ENCODE measurements around the gene G6PC1.
"Not testable (repeated sequence)": the region's sequence is repeated elsewhere in the genome, so short reads cannot be mapped to it uniquely, and the experiment has no call there.

Gene G6PC1

DNA sequence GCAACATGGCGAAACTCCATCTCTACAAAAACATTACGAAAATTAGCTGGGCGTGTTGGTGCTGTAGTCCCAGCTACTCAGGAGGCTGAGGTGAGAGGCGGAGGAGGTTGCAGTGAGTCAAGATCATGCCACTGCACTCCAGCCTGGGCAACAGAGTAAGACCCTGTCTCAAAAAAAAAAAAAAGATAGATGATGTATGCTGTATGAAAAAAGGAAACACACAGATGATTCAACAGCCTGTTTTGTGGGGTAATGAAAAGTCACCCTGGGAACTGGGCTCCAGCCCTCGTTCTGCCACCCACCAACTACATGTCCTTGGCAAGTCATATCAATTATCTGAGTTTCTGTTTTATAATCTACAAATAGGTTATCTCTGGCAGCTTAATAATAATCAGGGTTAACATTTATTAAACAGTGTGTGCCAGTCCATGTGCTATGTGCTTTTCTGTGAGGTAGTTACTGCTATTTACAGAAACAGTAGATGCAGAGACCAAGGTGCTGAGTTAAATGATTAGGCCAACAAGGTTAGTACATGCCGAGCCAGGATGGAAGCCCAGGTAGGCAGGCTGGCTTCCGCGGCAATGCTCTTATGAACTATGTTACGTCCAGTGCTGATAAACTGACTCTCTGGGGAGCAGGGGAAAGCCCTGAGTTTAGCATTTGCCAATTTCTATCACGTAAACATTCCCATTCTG, 1.1 kb downstream of the G6PC1 start:
- no peak for DNase-seq (ENCODE audit: low spot score)

DNA sequence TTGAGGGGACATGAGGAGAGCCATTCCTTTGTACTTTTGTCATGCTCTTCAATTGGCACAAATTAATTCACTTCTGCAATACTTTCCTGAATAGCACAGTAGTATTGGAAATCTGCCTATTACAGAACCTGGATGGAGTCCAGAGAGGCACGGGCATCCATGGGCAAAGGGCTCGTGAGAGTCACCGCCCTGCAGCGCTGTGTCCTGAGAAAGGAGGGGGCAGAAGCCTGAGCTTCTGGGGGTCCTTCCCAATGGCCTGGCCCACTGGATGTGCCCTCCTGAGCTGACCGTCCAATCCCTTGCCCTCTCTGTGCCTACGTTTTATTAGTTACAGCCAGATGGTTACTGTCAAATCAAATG, 3.5 kb downstream of the G6PC1 start:
- no peak for DNase-seq (ENCODE audit: low spot score)

DNA sequence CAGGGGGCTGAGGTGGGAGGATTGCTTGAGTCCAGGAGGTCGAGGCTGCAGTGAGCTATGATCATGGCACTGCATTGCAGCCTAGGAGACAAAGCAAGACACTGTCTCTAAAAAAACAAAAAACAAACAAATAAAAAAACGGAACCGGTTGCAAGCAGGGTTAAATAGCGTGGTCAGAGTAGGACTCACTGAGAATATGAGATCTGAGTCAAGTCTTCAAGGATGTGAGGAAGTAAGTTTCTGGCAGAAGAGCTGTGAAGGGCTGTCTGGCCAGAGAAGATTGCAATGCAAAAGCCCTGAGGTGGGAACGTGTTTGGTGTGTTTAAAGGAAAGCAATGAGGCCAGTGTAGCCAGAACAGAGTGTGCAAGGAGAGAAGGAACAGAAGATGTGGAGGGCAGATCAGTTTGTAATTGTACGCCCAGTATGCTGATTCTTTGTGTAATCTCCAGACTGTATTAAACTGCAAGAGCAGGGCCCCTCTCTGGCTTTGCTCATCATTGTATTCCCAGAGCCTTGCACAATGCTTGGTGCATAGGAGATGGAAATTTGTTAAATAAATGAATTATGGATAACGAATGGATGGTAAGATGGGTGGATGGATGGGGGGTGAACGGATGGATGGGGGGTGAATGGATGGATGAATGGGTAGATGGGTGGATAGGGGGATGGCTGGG, 6.3 kb downstream of the G6PC1 start:
- DNase-seq (ENCODE audit: low spot score), result no peak

DNA sequence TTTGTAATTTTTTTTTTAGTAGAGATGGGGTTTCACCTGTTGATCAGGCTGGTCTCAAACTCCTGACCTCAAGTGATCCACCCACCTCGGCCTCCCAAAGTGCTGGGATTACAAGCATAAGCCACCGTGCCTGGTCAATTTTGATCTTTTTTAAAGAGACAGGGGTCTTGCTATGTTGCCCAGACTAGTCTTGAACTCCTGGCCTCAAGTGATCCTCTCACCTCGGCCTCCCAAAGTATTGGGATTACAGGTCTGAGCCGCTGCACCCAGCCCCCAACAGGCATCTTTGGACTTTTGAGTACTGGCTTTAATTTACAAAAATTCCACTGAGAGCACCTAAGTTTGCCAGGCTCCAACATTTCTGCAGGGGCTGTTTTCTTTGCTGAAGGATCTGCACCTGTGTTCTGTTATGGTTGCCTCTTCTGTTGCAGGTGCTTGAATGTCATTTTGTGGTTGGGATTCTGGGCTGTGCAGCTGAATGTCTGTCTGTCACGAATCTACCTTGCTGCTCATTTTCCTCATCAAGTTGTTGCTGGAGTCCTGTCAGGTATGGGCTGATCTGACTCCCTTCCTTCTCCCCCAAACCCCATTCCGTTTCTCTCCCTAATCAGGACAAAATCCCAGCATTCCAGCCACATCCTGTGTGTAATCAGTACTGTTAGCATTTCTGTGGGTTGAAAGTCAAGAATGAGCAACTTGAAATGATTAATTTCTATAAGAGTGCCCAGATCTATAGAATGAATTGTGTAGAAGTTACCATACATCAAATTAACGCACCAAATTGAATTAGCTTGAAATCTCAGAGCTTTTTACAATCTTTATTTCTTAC, 8.5 kb downstream of the G6PC1 start:
- no peak for DNase-seq (ENCODE audit: low spot score)

DNA sequence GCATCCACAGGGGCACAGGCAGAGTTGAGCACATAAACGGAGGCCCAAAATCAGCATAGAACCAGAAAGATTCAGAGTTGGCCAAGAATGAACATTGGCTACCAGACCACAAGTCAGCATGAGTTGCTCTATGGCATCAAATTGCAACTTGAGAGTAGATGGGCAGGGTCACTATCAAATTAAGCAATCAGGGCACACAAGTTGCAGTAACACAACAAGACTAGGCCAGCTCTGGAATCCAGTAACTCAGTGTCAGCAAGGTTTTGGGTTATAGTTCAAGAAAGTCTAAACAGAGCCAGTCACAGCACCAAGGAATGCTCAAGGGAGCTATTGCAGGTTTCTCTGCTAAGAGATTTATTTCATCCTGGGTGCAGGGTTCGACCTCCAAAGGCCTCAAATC, 12.9 kb downstream of the G6PC1 start:
- DNase-seq (ENCODE audit: low spot score), result no peak

DNA sequence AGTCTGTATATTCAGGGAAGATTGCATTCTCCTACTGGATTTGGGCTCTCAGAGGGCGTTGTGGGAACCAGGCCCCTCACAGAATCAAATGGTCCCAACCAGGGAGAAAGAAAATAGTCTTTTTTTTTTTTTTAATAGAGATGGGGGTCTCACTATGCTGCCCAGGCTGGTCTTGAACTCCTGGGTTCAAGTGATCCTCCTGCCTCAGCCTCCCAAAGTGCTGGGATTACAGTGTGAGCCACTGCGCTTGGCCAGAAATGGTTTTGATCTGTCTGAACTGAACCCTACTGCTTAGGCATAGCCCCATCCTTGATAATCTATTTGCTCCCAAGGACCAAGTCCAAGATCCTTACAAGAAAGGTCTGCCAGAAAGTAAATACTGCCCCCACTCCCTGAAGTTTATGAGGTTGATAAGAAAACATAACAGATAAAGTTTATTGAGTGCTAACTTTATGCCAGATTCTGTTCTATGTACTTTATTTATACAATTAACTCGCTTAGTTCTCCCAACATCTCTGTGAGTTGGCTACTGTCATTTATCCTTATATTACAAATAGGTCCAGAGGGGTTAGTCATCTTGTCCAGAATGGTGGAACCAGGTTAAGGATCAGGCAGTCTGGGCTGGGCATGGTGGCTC, 13.5 kb downstream of the G6PC1 start:
- DNase-seq (ENCODE audit: low spot score), result no peak

DNA sequence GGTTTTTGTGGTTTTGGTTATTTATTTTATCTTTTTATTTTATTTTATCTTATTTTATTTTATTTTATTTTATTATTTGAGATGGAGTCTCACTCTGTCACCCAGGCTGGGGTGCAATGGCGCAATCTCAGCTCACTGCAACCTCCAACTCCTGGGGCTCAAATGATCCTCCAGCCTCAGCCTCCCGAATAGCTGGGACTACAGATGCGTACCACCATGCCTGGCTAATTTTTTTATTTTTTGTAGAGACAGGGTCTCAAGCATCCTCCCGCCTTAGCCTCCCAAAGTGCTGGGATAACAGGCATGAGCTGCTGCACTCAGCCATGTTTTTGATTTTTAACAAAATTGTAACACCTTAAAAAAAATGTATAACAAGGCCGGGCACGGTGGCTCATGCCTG, 14.7 kb downstream of the G6PC1 start:
- not testable (repeated sequence) for DNase-seq (ENCODE audit: low spot score)

DNA sequence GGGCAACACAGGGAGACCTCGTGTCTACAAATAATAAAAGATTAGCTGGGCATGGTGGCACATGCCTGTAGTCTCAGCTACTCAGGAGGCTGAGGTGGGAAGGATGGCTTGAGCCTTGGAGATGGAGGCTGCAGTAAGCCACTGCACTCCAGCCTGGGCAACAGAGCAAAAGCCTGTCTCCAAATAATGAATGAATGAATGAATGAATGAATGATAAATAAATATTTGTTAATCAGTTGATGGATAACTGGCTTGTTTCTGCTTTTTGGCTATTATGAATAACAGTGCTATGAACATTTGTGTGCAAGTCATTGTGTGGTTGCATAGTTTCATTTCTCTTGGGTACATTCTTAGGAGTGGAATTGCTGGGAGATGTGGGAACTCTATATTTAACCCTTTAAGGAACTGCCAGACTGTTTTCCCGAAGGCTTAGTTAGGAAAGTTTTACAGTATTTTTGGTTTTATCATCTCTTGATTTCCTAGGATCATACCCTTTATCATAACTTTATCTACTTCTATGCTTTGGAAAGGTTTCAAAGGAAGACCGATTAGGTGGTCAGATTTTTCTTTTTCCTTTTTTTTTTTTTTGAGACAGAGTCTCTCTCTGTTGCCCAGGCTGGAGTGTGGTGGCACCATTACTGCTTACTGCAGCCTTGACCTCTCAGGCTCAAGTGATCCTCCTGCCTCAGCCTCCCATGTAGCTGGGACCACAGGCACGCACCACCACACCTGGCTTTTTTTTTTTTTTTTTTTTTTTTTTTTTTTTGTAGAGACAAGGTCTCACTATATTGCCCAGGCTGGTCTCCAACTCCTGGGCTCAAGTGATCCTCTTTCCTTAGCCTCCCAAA, 16.0 kb downstream of the G6PC1 start:
- not testable (repeated sequence) for DNase-seq (ENCODE audit: low spot score)

DNA sequence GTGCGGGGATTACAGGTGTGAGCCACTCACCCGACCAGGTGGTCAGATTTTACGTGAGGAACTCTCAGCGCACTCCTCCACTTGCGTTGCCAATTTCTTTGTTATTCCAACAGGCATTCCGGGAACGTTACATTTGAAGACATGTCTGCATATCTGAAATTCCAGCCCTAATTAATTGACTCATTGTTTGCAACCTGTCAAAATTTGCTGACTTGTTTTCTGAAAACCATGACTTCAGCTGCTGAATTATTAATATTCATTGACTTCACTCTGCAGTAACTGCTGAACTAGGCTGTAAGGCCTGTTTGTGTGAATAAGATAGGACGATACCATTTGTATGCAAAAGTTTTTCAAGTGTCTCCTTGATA, 16.6 kb downstream of the G6PC1 start:
- no peak for DNase-seq (ENCODE audit: low spot score)

DNA sequence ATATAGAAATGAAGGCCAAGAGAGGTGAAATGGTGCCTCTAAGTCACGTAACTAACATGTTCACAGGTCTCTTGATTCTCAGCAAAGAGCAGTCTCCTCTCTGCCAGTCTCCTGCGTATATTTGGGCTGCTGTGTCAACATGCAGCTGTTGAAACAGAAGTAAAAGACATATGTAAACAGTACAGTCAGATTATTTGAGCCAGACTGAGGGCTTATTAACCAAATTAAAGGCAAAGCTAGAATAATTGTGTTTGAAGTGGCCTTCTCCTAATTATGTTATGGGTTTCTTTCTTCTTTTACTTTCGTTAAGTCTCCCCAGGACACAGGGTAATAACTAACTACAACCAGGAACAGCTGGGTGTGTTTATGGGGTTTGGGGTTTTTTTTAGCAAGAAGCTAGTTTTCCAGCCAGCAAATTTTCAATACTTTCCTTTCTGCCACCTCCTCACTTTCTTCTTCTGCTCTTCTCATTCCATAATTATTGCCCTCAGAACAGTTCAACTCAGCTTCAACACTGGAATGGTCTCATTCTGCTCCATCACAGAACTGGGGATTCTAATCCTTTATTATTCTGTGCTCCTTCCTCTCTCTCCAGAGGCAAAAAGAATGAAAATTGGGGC, 18.4 kb downstream of the G6PC1 start:
- DNase-seq (ENCODE audit: low spot score), result no peak

DNA sequence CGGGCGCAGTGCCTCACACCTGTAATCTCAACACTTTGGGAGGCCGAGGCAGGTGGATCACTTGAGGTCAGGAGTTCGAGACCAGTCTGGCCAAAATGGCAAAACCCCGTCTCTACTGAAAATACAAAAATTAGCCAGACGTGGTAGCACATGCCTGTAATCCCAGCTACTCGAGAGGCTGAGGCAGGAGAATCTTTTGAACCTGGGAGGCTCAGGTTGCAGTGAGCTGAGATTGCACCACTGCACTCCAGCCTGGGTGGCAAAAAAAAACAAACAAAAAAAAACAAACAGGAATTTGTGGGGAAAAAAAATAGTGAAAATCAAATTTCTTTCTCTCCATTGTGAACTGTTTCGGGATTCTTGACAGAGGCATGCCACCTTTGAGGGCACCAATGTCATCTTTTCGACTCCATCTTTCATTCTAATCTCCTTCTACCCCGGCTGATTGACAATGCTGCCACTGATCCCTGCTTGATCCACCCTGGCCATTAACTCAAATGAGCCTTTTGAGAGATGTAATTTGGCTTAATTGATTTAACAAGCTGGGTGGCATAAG, 19.0 kb downstream of the G6PC1 start:
- DNase-seq (ENCODE audit: low spot score), result not testable (repeated sequence)

DNA sequence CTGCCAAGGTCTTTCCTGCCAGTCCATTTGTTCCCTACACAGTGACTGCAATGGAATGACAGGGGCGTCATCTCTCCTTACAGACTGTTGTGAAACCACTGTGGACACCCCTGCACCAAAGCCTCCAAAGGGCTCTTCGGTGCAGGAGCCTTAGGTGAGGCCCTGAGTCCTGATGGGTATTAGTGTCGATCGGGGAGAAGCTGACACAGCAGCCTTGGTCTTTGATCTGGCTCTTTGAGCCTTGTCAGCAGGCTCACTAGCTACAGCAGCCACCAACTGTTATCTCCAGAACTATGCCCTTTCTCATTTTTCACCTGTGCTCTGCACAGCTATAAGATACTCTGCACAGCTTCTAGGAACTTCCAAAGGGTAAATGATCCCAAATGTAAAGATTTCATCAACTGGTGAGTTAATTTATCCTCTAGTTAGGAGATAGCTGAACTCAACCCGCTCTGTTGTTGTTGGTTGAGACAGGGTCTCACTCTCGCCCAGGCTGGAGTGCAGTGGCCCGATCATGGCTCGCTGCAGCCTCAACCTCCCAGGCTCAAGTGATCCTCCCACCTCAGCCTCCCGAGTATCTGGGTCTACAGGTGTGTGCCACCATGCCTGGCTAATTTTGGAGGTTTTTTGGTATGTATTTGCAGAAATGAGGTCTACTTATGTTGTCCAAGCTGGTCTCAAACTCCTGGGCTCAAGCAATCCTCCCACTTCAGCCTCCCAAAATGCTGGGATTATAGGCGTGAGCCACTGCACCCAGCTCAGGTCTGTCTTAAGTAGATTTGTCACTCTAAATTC, 19.7 kb downstream of the G6PC1 start:
- no peak for DNase-seq (ENCODE audit: low spot score)

DNA sequence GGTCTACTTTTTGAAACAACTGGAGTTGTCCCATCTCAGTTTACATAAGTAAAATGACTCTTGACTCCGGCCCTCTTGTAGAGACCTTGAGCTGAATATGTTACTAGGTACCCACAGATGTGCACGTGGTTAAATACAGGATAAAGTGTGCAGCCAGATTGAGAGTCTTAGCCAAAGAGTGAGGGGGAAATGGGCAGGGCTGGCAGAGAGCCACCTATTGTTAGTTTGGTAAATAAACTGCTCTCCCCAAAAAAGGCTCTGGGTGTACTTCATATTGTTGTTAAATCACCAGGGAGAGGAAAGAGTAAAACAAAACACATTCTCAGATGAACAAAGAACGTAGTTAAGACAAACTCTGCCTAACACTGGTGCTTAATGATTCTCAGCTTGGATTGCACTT, 20.3 kb downstream of the G6PC1 start:
- no peak for DNase-seq (ENCODE audit: low spot score)

DNA sequence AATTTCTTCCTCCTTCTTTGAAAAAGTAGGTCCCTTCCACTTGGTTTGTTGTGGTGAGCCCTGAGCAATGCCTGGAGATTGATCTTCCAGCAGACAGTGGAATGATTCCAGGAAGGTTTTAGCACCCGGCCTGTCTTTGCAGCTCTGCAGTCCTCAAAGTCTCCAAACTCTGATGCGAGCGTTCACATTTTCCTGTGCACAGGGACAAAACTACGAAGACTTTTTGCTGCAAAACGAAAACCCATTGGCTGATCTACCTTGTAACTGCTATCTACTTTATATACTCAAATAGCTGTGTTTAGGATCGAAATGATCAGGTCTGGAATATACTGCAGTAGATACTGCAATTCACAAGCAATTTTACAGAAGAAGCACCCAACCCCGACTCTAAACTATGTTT, 21.7 kb downstream of the G6PC1 start:
- no peak for DNase-seq (ENCODE audit: low spot score)

DNA sequence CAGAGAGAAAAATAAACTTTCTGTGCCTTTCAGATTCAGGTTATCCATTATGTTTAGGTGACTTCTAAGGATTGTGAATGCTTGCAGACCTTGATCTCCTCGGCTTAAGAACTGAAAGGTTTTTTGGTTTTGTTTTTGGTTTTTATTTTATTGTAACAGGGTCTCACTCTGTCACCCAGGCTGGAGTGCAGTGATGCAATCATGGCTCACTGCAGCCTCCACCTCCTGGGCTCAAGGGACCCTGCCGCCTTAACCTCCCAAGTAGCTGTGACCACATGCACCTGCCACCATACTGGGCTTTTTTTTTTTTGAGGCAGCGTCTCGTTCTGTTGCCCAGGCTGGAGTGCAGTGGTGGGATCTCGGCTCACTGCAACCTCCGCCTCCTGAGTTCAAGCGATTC, 22.9 kb downstream of the G6PC1 start:
- DNase-seq (ENCODE audit: low spot score), result not testable (repeated sequence)

DNA sequence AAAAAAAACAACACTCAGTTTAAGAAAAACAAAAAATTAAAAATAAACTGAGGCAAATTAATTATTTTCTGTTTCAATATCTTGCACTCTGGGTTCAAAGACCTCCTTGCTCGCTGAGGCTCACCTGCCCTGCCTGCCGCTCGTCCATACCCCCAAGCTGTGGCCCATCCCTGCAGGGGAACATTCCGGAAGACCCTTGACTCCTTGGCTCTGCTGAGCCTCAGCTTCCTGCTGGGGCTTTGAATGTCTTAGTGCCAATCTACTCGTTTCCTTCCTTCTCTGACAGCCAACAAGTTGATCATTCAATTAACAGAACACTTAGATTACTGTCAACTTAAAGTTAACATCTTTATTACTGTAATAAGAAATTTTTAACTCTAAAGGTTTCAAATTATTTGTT, 24.3 kb downstream of the G6PC1 start:
- DNase-seq (ENCODE audit: low spot score), result no peak

DNA sequence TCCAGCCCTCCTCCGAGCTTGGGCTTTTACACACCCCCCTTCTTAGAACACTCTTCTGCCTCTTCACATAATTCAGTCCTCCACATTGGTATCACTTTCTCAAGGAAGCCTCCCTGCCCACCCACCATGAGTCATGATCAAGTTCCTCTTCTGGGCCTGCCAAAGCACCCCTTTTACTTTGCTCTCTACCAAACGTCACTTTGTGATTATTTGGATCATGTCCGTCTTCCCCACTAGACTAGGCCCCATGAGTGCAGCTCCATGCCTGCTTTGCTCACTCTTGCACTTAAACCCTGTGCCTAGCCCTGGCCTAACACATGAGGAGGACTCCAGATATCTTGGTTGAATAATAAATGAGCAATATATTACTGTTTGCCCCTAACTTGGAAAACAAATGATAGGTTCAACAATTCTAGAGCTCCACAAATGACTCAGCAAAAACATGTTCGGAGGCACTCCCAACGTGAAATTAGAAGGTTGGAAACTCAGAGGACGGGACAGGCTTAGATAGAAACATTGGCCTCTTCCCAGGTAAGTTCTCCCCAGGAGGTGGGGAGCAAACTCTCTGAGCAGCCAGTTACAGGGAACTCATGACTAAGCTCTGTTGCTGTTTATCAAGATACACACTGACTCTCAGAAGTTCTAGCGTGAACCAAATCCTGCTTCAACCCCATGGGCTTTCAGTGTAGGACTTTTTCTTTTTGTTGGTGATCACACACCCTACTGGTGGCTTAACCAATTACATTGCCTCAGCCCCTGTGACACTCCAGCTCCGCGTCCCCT, 28.3 kb downstream of the G6PC1 start:
- no peak for DNase-seq (ENCODE audit: low spot score)

DNA sequence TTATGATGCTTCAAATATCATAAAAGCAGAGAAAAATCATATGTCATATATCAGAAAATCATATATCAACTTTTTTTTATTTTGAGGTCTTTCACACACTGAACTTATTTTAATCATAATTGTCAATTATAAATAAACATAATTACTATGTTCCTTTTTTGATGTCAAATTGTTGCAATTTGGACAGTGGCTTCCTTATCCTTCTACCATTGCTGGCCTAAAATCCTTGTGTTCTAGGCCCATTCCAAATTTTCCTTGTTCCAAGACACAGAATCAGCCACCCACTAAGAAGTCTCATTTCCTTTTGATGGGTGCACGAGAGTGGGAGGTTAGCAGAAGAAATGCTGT, 28.9 kb downstream of the G6PC1 start:
- no peak for DNase-seq (ENCODE audit: low spot score)

Data from CD4-positive, alpha-beta T cell treated with Interleukin-6 at 100 ng/mL for 8 hours (primary cell).